PFSK-1 (cell line): Measurements from ENCODE around the gene BABAM2.

ENCODE experiments used
- FOXP2 ChIP-seq: optimal IDR thresholded peaks from 2 replicates; pipeline ENCODE3; 2011; ENCODE audit warnings: borderline replicate concordance, control low read depth, inconsistent platforms; ENCODE audit not compliant: insufficient read depth; ENCODE audit errors: extremely low read length, extremely low read depth
- POLR2AphosphoS5 ChIP-seq: IDR thresholded peaks from 2 replicates; pipeline ENCODE4 v1.6.1; 2012; ENCODE audit warnings: low read depth, mild to moderate bottlenecking, control low read depth, low read length, moderate library complexity
- REST ChIP-seq, 2 experiments: IDR thresholded peaks; 2 replicates each; pipeline versions ENCODE4 v1.6.1 to v1.8.0; 2011 to 2012; ENCODE audit warnings: low read depth in 2 of 2, low read length in 2 of 2, control low read depth in 1 of 2, inconsistent platforms in 1 of 2, mild to moderate bottlenecking in 1 of 2, moderate library complexity in 1 of 2; ENCODE audit not compliant: insufficient read depth in 1 of 2
- SIN3A ChIP-seq: IDR thresholded peaks from 2 replicates; pipeline ENCODE4 v1.6.1; 2012; ENCODE audit warnings: mild to moderate bottlenecking, low read length, moderate library complexity, borderline replicate concordance; ENCODE audit not compliant: insufficient read depth
- TAF1 ChIP-seq: IDR thresholded peaks from 2 replicates; pipeline ENCODE4 v1.6.1; 2012; ENCODE audit warnings: low read length, control low read depth, borderline replicate concordance; ENCODE audit not compliant: insufficient read depth

Gene BABAM2

GRCh38 chr2:27871802-27872201, 18.7 kb upstream of the BABAM2 start:
- no peak for TF ChIP-seq FOXP2
- no peak for TF ChIP-seq REST (IDR thresholded peaks at IDR 0.05; ENCODE audit: insufficient read depth in 1 of 2, low read depth in 2 of 2, low read length in 2 of 2)
- TF ChIP-seq TAF1 = no peak
- no peak for TF ChIP-seq POLR2AphosphoS5
- TF ChIP-seq SIN3A = no peak

- TF ChIP-seq POLR2AphosphoS5 = no peak
These were observed 17.4 kb upstream of the BABAM2 start for GRCh38 chr2:27873091-27873490.

- TF ChIP-seq TAF1 (no peak), REST (IDR thresholded peaks at IDR 0.05; ENCODE audit: insufficient read depth in 1 of 2, low read depth in 2 of 2, low read length in 2 of 2) (no peak), SIN3A (no peak), FOXP2 (no peak), POLR2AphosphoS5 (no peak)
These were observed 15.2 kb upstream of the BABAM2 start for GRCh38 chr2:27875089-27875881.

- TF ChIP-seq TAF1 (no peak), REST (IDR thresholded peaks at IDR 0.05; ENCODE audit: insufficient read depth in 1 of 2, low read depth in 2 of 2, low read length in 2 of 2) (no peak), SIN3A (no peak), POLR2AphosphoS5 (no peak), FOXP2 (no peak)
These were observed 11.7 kb upstream of the BABAM2 start for GRCh38 chr2:27878825-27879224.

GRCh38 chr2:27884601-27885000, 5.9 kb upstream of the BABAM2 start:
- TF ChIP-seq REST (IDR thresholded peaks at IDR 0.05; ENCODE audit: insufficient read depth in 1 of 2, low read depth in 2 of 2, low read length in 2 of 2) (no peak), TAF1 (no peak), POLR2AphosphoS5 (no peak), FOXP2 (no peak), SIN3A (no peak)
